Suppressor macrophage treated with lipopolysaccharide for 4 hours (primary cell): ENCODE data around the gene ENPEP.
"Not testable (repeated sequence)": the region's sequence is repeated elsewhere in the genome, so short reads cannot be mapped to it uniquely, and the experiment has no call there.

Experiments
- DNase-seq: peaks from one replicate; pipeline ENCODE4 v3.0.0-alpha.2; 2020

Gene ENPEP, protein sequence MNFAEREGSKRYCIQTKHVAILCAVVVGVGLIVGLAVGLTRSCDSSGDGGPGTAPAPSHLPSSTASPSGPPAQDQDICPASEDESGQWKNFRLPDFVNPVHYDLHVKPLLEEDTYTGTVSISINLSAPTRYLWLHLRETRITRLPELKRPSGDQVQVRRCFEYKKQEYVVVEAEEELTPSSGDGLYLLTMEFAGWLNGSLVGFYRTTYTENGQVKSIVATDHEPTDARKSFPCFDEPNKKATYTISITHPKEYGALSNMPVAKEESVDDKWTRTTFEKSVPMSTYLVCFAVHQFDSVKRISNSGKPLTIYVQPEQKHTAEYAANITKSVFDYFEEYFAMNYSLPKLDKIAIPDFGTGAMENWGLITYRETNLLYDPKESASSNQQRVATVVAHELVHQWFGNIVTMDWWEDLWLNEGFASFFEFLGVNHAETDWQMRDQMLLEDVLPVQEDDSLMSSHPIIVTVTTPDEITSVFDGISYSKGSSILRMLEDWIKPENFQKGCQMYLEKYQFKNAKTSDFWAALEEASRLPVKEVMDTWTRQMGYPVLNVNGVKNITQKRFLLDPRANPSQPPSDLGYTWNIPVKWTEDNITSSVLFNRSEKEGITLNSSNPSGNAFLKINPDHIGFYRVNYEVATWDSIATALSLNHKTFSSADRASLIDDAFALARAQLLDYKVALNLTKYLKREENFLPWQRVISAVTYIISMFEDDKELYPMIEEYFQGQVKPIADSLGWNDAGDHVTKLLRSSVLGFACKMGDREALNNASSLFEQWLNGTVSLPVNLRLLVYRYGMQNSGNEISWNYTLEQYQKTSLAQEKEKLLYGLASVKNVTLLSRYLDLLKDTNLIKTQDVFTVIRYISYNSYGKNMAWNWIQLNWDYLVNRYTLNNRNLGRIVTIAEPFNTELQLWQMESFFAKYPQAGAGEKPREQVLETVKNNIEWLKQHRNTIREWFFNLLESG

DNA sequence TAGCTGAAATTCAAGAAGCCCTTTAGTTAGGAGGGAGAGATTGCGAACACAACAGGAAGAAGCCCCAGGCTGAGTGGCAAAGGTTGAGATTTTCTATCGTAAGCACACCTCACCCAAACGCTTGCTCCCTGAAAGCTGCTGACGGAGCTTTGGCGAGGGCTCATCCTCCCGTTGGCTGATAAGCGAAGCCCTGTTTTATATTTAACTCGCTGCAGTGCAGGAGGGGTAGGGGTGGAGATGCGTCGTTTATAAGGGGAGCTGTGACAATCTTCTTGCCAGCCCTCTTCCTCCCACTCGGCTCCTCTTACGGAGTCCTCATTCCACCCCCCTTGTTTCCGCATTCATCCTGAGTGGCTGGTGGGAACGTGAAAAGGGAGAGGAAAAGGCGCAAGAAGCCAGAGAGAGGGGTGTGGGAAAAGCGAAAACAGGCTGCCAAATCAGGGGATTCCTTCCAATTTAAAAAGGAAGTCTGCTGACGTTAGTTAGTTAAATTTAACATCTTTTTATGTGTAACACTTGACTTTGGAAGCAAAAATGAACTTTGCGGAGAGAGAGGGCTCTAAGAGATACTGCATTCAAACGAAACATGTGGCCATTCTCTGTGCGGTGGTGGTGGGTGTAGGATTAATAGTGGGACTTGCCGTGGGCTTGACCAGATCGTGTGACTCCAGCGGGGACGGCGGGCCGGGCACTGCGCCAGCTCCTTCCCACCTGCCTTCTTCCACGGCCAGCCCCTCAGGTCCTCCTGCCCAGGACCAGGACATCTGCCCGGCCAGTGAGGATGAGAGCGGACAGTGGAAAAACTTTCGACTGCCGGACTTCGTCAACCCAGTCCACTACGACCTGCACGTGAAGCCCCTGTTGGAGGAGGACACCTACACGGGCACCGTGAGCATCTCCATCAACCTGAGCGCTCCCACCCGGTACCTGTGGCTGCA lies at the start of gene ENPEP:
Gene ENPEP (plus strand): TSS at position 275 of the 938 bp plus-strand sequence. CDS start 260 bp downstream, at position 535.
- DNase-seq: no peak

DNA sequence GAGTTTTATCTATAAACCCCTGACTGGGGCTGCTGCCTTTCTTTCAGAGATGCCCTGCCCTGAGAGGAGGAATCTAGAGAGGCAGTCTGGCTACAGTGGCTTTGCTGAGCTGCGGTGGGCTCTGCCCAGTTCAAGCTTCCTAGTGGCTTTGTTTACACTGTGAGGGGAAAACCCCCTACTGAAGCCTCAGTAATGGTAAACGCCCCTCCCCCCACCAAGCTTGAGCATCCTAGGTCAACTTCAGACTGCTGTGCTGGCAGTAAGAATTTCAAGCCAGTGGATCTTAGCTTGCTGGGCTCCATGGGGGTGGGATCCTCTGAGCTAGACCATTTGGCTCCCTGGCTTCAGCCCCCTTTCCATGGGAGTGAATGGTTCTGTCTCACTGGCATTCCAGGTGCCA lies 44.1 kb upstream of the ENPEP start:
- DNase-seq: not testable (repeated sequence)

DNA sequence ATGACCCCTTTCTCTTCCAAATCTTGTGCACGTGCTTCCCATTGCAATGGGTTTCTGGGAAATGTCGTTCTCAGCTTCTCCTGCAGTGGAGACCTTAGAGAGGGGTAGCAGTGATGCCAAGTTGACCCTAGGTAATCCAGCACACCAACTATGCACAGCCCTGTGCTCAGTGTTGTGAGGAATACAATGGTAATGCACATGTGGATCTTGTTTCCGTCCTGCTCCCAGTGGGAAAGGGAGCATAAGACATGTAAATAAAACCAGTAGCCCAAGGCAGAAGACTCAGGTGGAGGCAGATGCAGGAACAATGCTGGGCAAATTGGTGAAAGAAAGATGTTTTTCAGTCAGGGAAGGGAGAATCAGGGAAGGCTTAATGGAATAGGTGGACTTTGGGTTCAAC lies 38.7 kb upstream of the ENPEP start:
- DNase-seq: not testable (repeated sequence)

DNA sequence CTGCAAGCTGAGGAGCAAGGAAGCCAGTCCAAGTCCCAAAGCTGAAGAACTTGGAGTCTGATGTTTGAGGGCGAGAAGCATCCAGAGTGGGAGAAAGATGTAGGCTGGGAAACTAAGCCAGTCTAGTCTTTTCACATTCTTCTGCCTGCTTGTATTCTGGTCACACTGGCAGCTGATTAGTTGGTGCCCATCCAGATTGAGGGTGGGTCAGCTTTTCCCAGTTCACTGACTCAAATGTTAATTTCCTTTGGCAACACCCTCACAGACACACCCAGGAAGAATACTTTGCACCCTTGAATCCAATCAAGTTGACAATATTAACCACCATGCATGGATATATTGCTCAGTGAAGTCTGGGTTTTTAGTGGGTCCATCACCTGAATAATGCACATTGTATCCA lies 36.7 kb upstream of the ENPEP start:
- not testable (repeated sequence) for DNase-seq

DNA sequence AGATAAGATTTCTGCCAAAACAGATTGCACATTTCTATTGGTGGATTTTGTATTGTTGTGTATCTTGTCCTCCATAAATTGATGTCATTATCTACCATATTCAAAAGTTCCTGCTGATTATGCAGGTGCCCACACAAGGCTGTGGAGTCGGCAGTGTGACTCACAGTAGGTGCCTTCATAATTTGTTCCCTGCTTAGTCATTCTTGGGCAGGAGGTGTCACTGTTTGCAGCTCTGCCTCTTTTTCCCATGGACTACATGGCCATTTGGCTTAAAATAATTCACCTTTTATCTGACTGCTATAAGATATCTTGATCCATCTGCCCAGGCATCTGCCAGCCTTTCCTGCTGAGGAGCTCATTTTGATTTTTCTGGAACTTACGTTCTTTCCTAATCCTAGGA lies 33.6 kb upstream of the ENPEP start:
- no peak for DNase-seq

DNA sequence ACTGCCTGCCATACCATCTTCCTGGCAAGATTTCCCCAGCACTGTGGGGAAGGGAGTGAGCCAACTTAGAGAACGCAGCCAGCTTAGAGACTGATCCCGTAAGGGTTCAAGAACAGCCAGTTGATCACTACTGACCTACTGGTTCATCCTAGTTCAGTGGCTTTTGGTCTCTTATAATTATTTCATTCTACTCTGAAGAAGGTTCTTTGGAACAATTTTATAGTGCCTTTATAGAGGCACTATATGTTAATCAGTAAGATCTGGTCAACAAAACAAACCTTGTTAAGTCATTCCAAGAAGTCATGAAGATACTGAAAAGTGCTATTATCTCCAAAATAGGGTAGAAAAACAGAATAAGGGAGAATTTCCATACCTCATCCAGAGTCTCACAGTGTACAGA lies 33.2 kb upstream of the ENPEP start:
- DNase-seq: no peak

DNA sequence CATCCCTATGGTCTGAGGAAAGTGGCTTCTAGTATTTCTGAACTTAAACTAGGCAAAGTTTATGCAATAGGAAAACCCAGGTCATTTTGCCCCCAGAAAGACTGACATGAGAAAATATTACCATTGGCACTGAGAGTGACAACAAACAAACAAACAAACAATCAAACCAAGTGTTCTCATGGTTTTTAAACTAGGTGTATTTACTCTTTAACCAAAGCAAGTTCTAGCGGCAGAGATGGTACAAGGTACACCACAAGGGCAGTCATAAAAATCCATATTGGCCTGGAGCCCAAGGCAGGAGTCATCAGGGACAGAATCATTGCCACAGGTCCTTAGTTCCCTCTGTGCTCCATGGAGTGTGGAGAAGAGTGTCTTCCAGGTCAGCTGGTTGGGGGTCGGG lies 26.0 kb upstream of the ENPEP start:
- no peak for DNase-seq

DNA sequence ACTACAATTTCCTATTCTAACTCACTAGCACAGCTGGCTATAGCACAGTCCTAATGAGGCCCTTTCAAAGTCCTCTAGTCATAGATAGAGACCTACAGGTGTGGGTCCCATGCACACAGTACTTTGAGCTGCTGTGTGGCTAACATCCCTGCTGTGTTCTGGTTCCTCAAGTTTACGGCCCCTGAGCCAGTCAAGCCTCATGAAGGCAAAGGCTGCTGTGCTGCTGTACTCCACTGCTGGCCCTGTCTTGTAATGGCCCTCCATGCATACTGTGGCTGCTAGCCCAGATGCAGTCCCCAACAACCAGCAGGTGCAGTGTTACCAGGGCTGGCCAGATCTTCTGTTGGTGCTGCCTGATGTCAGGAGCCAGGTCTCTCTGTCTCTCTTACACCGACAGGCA lies 23.4 kb upstream of the ENPEP start:
- DNase-seq: no peak

DNA sequence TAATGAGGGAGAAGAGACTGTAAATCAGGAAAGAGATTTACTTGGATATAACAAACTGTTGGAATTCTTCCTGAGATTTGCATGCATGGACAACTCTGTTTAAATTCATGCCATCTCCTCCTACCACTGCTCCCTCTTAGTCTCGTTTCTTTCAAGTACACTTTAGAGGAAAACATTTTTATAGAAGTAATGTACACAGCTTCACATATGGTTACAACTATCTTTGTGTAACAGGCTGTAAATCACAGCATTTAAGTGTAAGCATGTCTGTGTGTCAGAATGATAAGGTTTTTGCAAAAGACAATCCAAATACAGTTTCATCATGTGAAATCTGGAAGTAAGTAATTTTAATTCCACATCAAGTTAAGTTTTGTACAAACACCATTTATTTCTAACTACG lies 21.5 kb upstream of the ENPEP start:
- DNase-seq: no peak

DNA sequence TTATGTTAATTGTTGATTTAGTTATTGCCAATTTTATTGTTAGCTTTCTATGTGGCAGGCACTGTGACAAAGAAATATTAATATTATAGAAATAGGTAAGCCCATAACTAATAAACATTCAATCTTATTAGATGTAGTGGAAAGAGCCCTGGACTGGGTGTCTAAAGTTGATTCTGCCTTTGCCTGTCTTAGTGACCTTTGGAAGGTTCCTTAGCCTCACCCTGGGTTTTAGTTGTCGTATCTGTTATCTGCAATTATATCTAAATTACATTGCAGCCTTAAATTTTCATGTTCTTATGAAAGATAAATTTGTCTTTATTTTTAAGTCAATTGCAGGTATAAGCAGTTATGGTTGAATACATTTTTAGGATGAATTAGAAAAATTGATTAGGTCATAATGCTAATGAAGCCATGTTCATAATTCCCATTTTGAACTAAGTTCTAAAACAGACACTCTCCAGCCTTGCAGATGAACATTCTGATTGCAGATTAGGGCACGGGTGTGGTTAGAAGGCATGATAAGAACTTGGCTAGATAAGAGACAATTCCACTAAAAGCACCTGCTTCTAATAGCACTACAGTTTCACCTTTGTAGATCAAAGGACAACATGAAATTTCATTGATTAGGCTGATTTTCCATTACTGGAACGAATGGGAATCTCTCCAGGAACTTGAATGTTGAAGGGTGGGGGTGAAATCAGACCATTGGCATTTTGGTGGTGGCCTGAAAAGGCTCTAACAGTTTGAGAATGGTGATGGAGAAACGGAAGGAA lies 17.3 kb upstream of the ENPEP start:
- no peak for DNase-seq

DNA sequence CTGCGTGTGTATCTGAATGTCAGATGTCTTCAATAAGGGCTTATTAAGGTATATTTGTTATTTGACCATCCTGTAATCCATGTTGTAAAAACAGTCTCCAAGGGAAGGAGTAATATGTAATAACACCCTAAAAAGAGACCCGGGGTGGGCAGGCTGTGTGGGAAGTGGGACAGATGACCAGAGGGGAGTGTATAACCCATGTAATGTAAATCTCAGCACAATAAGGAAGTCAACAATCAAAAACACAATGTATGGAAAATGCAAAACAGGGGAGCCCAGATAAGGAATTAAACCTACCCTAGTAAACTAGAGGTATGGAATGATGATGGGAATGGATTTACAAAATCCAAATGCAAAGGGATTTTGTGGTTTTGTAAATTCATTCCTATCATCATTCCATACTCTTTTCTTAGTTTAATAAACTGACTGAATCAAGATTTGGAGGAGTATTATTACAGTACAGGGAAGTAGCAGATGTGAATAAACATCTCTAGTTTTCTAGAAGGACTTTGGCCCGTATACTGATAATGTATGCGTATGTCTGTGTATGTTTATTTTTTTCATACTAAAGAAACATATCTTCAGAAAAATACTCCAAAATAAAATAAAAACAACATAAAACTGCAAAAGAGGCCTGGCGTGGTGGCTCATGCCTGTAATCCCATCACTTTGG lies 15.7 kb upstream of the ENPEP start:
- DNase-seq: no peak

DNA sequence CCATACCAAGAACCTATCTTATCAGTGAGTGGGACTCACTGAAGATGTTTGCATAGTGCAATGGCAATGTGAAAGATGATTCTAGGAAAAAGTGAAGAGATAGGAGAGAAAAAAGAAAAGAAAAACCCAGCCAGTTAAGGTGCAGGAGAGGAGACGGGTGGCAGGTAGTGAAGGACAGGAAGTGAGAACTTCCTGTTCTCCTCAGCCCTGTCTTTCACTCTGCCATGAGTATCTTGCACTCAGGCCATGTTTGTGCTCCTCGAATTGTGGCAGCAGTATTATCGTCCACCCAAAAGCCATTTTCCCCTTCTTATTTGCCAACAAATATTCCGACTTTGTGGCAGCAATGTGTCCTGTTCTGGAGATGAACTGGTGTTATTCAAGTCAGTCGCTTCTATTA lies 8.6 kb upstream of the ENPEP start:
- no peak for DNase-seq

DNA sequence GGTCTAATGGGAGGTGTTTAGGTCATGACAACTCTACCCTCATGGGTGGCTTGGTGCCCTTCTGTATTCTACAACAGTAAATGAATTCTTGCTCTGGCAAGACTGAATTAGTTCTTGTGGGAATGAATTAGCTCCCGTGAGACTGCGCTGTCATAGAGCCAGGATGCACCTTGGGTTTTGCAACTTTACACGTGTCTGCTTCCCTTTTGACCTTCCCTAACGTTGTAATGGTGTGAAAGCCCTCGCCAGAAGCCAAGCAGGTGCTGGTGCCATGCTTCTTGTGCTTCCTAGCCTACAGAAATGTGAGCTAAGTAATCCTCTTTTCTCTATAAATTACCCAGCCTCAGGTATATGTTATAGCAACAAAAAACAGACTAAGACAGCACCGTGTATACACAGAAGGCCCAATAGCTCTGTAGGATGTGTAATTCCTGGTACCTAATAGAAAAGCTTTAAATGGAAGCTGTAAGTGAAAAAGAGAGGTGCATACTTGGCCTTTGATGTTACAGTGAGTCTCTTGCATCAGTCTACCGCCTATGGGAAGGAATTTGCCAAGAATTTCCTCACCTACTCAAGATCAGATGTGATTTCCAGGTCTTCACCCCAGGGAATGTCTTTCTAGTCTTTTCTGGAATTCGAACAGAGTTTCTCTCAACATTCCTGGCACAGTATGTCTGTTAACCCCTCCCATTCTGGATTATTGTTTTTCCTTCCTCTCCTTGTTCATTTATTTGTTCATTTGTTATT lies 3.2 kb upstream of the ENPEP start:
- no peak for DNase-seq

DNA sequence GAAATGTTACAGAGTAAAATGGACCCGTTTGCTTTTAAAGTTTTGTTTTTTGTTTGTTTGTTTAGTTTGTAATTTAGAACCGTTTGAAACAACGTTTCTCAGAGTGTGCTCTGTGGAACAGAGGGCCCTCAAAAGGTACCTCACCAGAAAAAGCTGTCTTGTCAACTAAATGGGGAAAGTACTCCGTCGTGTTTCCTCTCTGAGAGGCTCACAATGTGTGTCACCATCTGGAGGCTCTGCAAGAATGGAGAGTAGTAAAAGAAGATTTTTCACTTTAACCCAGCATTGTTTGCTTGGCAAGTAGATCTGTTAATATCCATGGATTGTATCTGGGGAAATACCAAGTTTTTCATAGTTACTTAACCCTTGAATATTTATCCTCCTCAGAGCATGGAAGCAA lies 1.5 kb upstream of the ENPEP start:
- DNase-seq: no peak

DNA sequence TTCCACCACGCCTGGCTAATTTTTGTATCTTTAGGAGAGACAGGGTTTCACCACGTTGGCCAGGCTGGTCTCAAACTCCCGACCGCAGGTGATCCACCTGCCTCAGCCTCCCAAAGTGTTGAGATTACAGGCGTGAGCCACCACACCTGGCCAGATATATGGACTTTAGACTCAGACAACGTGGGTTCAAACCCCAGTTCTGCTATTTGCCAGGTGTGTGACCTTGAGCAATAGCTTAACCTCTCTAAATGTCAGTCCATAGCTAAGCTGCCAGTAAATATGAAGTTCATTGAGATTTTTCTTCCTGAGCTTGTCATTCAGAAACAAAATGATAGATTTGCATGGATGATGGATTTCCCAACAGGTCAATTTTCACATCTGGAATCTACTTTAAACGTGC lies 875 bp upstream of the ENPEP start:
- not testable (repeated sequence) for DNase-seq

DNA sequence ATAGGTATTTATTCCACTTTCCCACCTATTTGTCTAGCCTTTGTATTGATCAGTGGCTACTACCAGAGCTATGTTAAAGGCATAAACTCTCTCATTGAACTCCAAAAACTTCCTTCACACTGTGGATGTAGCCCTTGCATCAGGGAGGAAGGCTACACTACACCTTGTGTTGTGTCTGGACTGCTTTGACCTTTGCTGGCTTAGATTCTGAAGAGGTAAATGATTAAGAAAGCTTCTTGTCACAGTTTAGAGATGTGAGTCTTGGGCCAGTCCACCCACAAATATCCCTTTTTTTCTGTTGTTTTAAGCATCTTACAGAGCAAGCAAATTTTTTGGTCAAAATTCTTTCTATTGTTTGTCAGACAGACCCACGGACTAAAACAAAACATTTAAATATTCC lies 1.9 kb downstream of the ENPEP start:
- no peak for DNase-seq

DNA sequence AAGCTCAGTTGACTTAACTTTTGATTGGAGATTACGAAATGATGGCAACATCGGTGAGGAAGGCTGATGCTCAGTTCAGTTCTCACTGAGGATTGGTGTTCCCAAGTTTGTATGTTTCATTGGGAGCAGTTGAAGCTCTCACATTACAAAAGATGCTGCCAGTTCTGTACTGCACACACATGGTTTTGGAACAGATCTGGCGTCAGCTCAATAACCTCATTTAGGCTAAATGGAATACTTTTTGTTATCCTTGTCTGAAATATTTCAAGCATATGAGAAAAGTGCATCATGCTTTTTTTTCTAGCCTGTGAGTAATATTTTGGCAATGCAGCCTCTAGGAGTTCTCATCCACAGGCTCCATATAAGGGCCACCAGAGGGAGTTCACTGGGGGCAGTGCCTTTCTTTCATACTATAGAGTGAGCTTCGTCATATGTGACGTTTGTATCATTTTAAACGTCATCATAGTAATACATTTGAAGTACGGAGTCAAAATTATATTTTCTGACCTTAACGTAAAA lies 4.1 kb downstream of the ENPEP start:
- DNase-seq: no peak

DNA sequence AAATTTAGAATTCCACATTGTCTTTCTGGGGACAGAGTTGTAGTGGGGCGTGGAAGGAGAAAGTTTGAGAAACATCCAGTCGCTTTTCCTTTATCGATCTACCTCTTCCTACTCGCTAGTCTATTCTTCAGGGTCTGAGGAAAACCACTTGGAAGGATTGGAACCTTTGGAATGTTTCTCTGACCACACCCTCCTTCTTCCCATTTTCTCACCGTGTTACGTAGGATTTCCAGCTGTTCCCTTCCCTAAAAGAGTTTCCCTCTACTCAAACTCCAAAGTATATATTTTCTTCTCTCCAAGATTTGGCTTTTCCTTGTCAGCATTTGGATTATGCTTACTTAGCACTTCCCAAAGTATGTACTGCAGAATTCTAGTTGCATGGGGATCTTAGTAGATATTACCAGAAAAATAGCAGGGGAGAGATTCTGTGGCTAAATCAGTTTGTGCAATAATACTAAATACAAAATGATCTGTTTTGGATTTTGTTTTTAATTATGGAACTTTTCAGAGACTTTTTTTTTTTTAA lies 4.9 kb downstream of the ENPEP start:
- DNase-seq: no peak

DNA sequence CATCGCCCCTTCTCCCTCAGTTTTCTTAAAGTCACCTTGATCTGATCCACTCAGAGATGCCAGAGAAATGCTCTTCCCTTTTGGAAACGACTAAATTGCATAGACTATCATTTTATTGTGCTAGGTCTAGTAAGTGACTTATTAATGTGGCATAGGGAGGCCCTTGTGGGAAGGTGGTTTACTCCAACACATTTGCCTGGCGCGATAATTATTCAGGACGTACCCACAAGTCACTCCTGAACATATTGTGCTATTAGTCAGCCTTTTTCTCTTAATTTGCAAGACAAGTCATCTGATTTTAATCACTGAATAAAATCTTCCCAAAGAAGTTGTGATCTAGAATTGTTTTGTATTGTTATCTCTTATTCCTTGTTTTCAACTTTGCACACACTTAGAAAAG lies 7.6 kb downstream of the ENPEP start:
- no peak for DNase-seq

DNA sequence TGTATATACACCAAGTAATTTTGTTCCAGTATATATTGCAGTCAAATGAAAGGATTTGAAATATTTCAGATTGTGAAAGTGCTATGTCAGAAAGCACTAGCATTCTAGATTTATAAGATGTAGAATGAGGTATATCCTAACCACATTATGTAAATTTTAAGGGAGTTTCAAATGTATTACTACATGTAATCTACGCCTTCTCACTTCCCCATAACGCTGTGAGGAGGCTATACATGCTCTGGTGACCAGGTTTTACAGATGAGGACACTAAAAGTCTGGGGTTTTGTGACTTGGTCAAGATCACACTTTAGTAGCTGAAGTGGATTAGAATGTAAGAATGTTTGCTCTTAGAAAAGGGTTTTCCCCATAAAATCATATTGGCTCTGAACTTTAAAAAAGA lies 8.1 kb downstream of the ENPEP start:
- peak; percentile 72 for DNase-seq
